Skin of body (tissue), 2 donors: Measurements from ENCODE around the gene RAB33A. TPM values are rescaled to one million over a fixed set of nuclear protein-coding genes. Genes with fewer than 3 reads are reported as not detected.

ENCODE experiments used
- DNase-seq: peaks from one replicate; lab custom pipeline; 2025; lab: John Stamatoyannopoulos, UW
- total RNA-seq: library from RNA; depleted of rRNA; stranded (reverse); fragments of >200 nt; gene quantifications from one replicate; pipeline ENCODE4 v1.2.3, GENCODE V29; 2014

Gene RAB33A
- total RNA-seq, 1 donor from 2014 or later: 0.39 TPM

GRCh38 chrX:130172127-130172845 is 524 bp downstream of the RAB33A start:
- DNase-seq: no peak

GRCh38 chrX:130173190-130173895 is 1.6 kb downstream of the RAB33A start:
- DNase-seq: no peak

GRCh38 chrX:130174045-130174704 is 2.4 kb downstream of the RAB33A start:
- DNase-seq: no peak

- DNase-seq: no peak
Measured at GRCh38 chrX:130174937-130175336, 3.2 kb downstream of the RAB33A start.

GRCh38 chrX:130176354-130176776 is 4.6 kb downstream of the RAB33A start:
- no peak for DNase-seq

GRCh38 chrX:130176942-130177341 is 5.2 kb downstream of the RAB33A start:
- no peak for DNase-seq

GRCh38 chrX:130179170-130179569 is 7.4 kb downstream of the RAB33A start:
- DNase-seq: no peak

- no peak for DNase-seq
Measured at GRCh38 chrX:130179579-130180215, 7.9 kb downstream of the RAB33A start.

- DNase-seq: no peak
Measured at GRCh38 chrX:130184168-130184567, 12.4 kb downstream of the RAB33A start.

GRCh38 chrX:130184857-130185256 is 13.1 kb downstream of the RAB33A start:
- no peak for DNase-seq

GRCh38 chrX:130186651-130187050 is 14.9 kb downstream of the RAB33A start:
- DNase-seq: peak; percentile 31

- no peak for DNase-seq
Measured at GRCh38 chrX:130190801-130191200, 19.0 kb downstream of the RAB33A start.

GRCh38 chrX:130196466-130196865 is 24.7 kb downstream of the RAB33A start:
- DNase-seq: peak; percentile 53

GRCh38 chrX:130197464-130197863 is 25.7 kb downstream of the RAB33A start:
- no peak for DNase-seq

GRCh38 chrX:130204647-130205046 is 32.9 kb downstream of the RAB33A start:
- no peak for DNase-seq

- DNase-seq: no peak
Measured at GRCh38 chrX:130211415-130212186, 39.8 kb downstream of the RAB33A start.

- DNase-seq: no peak
Measured at GRCh38 chrX:130212371-130212770, 40.6 kb downstream of the RAB33A start.

- no peak for DNase-seq
Measured at GRCh38 chrX:130213376-130213775, 41.6 kb downstream of the RAB33A start.

GRCh38 chrX:130216320-130216719 is 44.6 kb downstream of the RAB33A start:
- no peak for DNase-seq

GRCh38 chrX:130224810-130225209 is 53.0 kb downstream of the RAB33A start:
- no peak for DNase-seq

- no peak for DNase-seq
Measured at GRCh38 chrX:130228871-130229270, 57.1 kb downstream of the RAB33A start.
